EH (cell line): ENCODE data around the gene OR10AD1.
"Not testable (repeated sequence)": the region's sequence is repeated elsewhere in the genome, so short reads cannot be mapped to it uniquely, and the experiment has no call there.

Experiments used
- DNase-seq: peaks from one replicate; pipeline ENCODE4 v3.0.0-alpha.2; 2015; ENCODE audit warnings: low read depth

OR10AD1 gene

GRCh38 chr12:48160046-48160445 is 43.0 kb downstream of the OR10AD1 start:
- DNase-seq = peak; percentile 31

- no peak for DNase-seq
Observed at GRCh38 chr12:48157889-48158370, 45.2 kb downstream of the OR10AD1 start.

- peak; percentile 98 for DNase-seq
Observed at GRCh38 chr12:48157018-48157888, 45.8 kb downstream of the OR10AD1 start, which contains the start of gene ASB8. ASB8 (minus strand) TSS chr12:48157515; CDS start chr12:48153496, 4,019 bp downstream.

- no peak for DNase-seq
Observed at GRCh38 chr12:48156652-48157017, 46.5 kb downstream of the OR10AD1 start.

GRCh38 chr12:48155786-48156185 is 47.3 kb downstream of the OR10AD1 start:
- not testable (repeated sequence) for DNase-seq
